Muscle of arm (tissue), 12 donors: ENCODE measurements around the gene C17orf100. TPM values are rescaled to one million over a fixed set of nuclear protein-coding genes. Genes with fewer than 3 reads are reported as not detected.

ENCODE experiments used
- DNase-seq: peaks from one replicate; pipeline ENCODE4 v3.0.0-alpha.2; 2013
- polyA plus RNA-seq, 12 donors: library from polyadenylated mRNA; unstranded; fragments of 120-200 nt; gene quantifications; one replicate each; pipeline ENCODE4 v1.2.1, GENCODE V29; 2013; ENCODE audit not compliant: insufficient read length in 12 of 12

Gene C17orf100
- polyA plus RNA-seq, 12 donors: 2.5 to 5.5 (median 3.6) TPM; not detected in 2

DNA sequence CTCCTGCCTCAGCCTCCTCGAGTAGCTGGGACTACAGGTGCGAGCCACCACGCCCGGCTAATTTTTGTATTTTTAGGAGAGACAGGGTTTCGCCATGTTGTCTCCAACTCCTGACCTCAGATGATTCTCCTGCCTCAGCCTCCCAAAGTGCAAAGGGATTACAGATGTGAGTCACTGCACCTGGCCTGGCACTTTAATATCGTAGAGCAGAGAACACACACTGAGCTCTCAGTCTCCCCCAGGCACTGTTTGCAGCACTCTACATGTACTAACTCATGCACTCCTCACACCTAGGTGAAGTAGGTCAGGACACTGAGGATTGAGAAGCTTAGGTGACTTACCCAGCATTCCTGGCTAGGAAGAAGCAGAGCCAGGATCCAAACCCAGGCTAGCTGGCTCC lies 15.0 kb downstream of the C17orf100 start:
- no peak for DNase-seq

GRCh38 chr17:6667516-6667915 lies 16.0 kb downstream of the C17orf100 start:
- no peak for DNase-seq

- no peak for DNase-seq
These were observed 16.7 kb downstream of the C17orf100 start for GRCh38 chr17:6668219-6668618.

- DNase-seq: no peak
These were observed 17.3 kb downstream of the C17orf100 start for GRCh38 chr17:6668727-6669425.

GRCh38 chr17:6669479-6670212 lies 18.1 kb downstream of the C17orf100 start:
- DNase-seq: no peak

- DNase-seq: no peak
These were observed 19.0 kb downstream of the C17orf100 start for GRCh38 chr17:6670571-6670970.

DNA sequence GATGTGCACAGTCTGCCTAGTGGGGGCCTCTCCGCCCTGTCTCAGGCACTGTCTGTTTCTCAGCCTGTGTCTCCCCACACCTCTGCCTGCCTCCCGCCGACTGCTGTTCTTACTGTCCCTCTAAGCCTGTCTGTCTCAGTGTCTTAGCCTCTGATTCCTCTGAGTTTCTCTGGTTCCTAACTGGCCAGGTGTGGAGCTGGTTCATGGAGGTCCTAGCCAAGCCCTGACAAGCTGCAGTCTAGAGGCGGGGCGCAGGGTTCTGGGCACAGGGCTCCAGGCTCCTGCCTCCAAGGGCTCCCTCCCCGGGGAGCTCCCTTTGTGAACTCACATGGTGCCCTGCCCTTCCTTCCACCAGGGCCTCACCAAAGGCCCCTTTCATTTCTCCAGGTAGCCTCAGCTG lies 19.4 kb downstream of the C17orf100 start:
- no peak for DNase-seq

DNA sequence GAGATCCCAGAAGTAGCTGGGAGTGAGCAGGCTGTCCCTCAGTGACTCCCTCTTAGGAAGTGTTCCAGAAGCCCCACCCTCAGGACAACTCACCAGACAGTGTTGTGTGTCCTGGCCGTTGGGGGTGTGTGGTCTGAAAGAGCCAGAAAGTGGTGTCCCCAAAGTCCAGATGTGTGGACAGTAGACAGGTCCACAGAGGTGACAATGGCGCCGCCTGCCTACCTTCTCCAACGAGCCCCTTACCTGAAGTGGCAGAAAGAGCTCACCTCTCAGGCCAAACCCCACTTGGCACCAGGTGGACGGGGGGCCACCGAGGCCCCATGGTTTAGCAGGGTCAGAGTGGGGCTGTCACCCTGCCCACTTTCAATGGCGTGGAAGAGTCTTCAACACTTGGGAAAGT lies 19.9 kb downstream of the C17orf100 start:
- no peak for DNase-seq

GRCh38 chr17:6674586-6674985 lies 23.0 kb downstream of the C17orf100 start:
- DNase-seq: no peak

- no peak for DNase-seq
These were observed 23.8 kb downstream of the C17orf100 start for GRCh38 chr17:6675201-6675825.

DNA sequence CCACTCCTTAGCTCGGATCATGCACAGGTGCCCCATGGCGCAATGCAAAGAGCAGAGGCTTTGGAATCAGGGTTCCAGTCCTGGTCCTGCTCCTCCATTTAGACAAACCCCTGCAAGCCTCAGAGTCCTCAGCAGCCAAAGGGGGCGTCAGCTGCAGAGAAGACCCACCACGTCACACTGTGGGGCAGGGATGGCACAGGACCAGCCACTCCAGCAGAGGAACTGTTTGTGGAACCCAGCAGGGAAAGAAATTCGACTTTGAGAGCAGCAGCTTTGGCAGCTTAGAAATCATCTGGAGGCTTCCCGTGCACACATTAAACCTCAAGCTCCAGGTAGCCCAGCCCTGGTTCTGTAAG lies 25.2 kb downstream of the C17orf100 start:
- no peak for DNase-seq

- no peak for DNase-seq
These were observed 25.7 kb downstream of the C17orf100 start for GRCh38 chr17:6677158-6677831.

DNA sequence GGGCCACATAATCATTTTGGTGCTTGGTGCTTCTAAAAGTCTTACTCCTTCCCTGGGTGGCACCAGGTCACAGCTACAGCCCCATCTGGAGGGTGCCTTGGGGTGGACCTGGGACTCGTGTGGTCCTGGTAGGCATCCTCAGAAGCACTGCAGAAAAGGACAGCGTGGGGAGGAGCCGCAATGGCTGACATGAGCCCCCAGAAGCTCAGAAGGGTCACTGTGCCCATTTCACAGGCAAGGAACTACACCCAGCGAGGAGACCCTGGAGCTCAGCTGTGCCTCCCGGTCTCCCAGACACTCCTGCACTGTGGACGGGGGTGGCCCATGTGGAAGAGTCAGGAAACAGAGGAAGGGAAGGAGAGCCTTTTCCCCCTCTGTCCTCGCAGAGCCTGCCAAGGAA lies 26.4 kb downstream of the C17orf100 start:
- DNase-seq: no peak

- DNase-seq: no peak
These were observed 27.7 kb downstream of the C17orf100 start for GRCh38 chr17:6679241-6679640.

DNA sequence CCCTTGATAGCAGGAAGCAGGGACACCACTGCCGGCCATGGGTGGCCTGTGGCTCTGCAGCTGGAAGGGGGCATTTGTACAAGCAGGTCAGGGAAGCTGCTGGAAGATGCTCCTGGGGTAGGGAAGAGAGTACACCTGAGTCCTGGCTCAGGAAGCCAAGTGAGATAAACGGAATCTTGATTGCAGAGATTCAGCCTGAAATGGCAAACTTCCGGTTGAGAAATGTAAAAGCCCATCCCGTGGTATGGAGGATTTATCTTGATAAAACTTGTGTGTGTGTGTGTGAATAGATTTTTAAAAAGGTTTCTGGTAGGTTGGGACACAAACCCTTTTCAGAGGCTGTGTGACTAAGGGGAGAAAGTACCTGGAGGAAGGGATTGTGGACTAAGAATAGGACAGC lies 29.6 kb downstream of the C17orf100 start:
- no peak for DNase-seq

- DNase-seq: no peak
These were observed 30.1 kb downstream of the C17orf100 start for GRCh38 chr17:6681671-6682070.

- no peak for DNase-seq
These were observed 30.8 kb downstream of the C17orf100 start for GRCh38 chr17:6682339-6682738.

DNA sequence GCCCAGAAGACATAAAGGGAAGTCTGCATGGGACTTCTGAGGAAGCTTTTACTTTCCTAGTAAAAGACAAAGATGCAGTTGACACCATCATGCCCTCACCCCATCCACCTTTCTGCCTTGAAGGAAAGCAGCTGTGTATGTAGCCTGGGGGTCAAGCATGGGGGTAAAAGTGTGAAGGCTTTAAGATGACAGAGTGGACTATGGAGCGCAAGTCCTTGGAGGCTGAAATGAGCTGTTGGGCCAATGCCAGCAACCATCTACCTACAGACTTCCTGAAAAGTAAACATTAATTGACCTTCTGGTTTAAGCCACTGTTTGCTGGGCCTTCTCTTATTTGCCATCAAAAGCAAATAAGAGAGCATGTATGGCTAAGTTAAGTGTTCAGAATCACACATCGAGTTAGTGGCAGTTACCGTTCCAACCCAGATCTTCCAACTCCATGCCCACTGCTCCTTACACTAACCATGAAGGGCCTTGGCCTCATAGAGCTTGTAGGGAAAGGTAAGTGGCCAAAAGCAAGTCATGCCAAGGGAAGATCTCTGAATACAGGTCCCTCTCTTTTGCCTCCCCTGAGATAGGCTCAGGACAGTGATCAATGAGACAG lies 31.6 kb downstream of the C17orf100 start:
- no peak for DNase-seq

DNA sequence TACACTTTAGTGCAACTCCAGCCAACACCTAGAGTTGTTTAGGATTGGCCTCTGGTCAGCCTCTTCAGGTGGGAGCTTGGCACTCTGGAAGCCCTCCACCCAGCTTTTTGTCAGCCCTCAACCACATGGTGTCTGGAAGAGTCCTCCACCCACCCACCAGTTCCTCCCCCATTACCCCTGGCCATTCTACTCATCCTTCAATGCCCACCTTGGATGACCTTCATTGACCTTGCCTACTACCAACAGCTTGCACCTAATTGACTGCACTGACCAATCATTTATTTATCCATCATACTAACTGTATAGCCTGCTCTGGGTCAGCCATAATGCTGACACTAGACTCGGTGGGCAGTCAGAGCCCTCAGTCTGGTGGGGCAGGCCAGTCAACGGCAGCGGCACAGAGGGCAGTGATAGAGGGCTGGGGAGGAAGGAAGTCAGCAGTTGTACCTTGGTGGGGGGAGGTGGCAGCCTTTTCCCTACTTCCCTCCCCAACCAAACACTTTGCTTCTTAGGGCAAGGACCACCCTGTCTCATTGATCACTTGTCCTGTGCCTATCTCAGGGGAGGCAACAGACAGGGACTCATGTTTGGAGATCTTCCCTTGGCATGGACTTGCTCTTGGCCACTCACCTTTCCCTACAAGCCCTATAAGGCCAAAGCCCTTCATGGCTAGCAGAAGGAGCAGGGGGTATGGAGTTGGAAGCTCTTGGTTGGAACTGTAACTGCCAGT lies 32.3 kb downstream of the C17orf100 start:
- no peak for DNase-seq

- no peak for DNase-seq
These were observed 32.9 kb downstream of the C17orf100 start for GRCh38 chr17:6684460-6684783.
